Neuron (in vitro differentiated cells): ENCODE measurements around the gene RIC8B.
"Not testable (repeated sequence)": the region's sequence is repeated elsewhere in the genome, so short reads cannot be mapped to it uniquely, and the experiment has no call there.

ENCODE experiments used
- H2AFZ ChIP-seq: one replicate; pipeline ENCODE4 v1.6.1; 2013; ENCODE audit warnings: low read depth, mild to moderate bottlenecking, inconsistent platforms, low read length, moderate library complexity
- H3K27me3 ChIP-seq: one replicate; pipeline ENCODE4 v1.6.1; 2013; ENCODE audit warnings: low read length; ENCODE audit not compliant: insufficient read depth
- H3K36me3 ChIP-seq: one replicate; pipeline ENCODE4 v1.6.1; 2013; ENCODE audit warnings: low read length; ENCODE audit not compliant: insufficient read depth
- H3K4me1 ChIP-seq: one replicate; pipeline ENCODE4 v1.6.1; 2013; ENCODE audit warnings: low read length; ENCODE audit not compliant: insufficient read depth
- H3K4me3 ChIP-seq: 2 replicates; pipeline ENCODE4 v1.5.1; 2013; ENCODE audit warnings: mild to moderate bottlenecking, low read length, moderate library complexity
- H3K9me3 ChIP-seq: one replicate; pipeline ENCODE4 v1.6.1; 2013; ENCODE audit warnings: low read length

RIC8B gene, protein sequence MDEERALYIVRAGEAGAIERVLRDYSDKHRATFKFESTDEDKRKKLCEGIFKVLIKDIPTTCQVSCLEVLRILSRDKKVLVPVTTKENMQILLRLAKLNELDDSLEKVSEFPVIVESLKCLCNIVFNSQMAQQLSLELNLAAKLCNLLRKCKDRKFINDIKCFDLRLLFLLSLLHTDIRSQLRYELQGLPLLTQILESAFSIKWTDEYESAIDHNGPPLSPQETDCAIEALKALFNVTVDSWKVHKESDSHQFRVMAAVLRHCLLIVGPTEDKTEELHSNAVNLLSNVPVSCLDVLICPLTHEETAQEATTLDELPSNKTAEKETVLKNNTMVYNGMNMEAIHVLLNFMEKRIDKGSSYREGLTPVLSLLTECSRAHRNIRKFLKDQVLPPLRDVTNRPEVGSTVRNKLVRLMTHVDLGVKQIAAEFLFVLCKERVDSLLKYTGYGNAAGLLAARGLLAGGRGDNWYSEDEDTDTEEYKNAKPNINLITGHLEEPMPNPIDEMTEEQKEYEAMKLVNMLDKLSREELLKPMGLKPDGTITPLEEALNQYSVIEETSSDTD

DNA sequence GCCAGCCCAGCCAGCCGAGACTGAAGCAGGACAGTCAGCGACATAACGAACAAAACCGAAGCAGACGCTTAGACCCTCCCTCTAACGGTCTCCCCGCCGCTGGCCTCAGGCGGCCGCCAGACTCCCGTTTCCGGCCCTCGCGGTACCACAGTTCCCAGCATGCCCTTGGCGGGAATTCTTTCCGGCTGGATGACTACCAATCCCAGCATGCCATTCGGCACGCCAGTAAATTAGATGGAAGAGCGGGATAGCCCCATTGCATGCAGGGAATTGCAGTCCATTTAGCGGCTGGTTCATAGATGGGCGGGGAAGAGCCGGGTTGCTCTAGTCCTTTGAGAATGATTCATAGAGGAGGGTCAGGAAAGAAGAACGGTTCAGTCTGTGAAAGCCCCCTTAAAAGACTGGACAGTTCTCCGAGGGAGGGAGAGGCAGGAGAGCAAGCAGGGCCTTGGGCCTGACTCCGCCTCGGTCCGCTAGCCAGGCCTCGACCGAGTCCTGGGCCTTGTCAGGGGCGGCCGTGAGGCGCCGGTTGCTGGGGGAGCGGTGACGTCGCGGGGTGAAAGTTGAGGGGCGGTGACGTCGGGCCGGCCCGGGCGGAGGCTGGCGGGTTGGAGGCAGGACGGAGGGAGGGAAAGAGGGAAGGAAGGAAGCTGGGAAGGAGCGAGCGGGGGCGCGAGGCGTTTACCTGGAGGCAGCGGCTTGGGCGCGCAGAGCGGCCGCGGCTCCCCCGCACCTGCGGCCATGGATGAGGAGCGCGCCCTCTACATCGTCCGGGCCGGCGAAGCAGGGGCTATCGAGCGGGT lies at the start of gene RIC8B:
TSS of gene RIC8B (plus strand) at position 678 of the 803 bp plus-strand sequence. CDS start at position 742, 64 bp downstream.
- peaks cover 25% of the 10 kb centered on the region for H3K4me1 ChIP-seq
- peaks cover 7% of the 10 kb centered on the region for H3K9me3 ChIP-seq
- no peaks in the 10 kb centered on the region for H3K27me3 ChIP-seq
- peaks cover 10% of the 10 kb centered on the region for H3K36me3 ChIP-seq
- H3K4me3 ChIP-seq: peak within 1 kb of the TSS; percentile 72
- H2AFZ ChIP-seq: peak within 1 kb of the TSS; percentile 78

- no peaks in the 10 kb centered on the region for H3K27me3 ChIP-seq
- H3K4me3 ChIP-seq: no peak overlapping the region
- H3K36me3 ChIP-seq: peaks cover 90% of the 10 kb centered on the region
- no peak overlapping the region for H2AFZ ChIP-seq
- H3K4me1 ChIP-seq: peaks cover 3% of the 10 kb centered on the region
- no peaks in the 10 kb centered on the region for H3K9me3 ChIP-seq
Observed at GRCh38 chr12:106724934-106725333, 49.5 kb upstream of the RIC8B start.

GRCh38 chr12:106726603-106727202 lies 47.8 kb upstream of the RIC8B start:
- H3K36me3 ChIP-seq: peaks cover 90% of the 10 kb centered on the region
- not testable (repeated sequence) for H3K4me1 ChIP-seq, H3K27me3 ChIP-seq, H3K4me3 ChIP-seq, H3K9me3 ChIP-seq, H2AFZ ChIP-seq

GRCh38 chr12:106729611-106730010 lies 44.9 kb upstream of the RIC8B start:
- Histone ChIP-seq H3K4me3 (no peak overlapping the region), H2AFZ (no peak overlapping the region), H3K27me3 (no peaks in the 10 kb centered on the region), H3K9me3 (no peaks in the 10 kb centered on the region), H3K36me3 (peaks cover 86% of the 10 kb centered on the region), H3K4me1 (no peaks in the 10 kb centered on the region)

GRCh38 chr12:106732890-106733289 lies 41.6 kb upstream of the RIC8B start:
- peaks cover 93% of the 10 kb centered on the region for H3K36me3 ChIP-seq
- no peaks in the 10 kb centered on the region for H3K27me3 ChIP-seq
- no peak overlapping the region for H3K4me3 ChIP-seq
- H3K9me3 ChIP-seq: no peaks in the 10 kb centered on the region
- H3K4me1 ChIP-seq: no peaks in the 10 kb centered on the region
- H2AFZ ChIP-seq: no peak overlapping the region

- no peaks in the 10 kb centered on the region for H3K9me3 ChIP-seq
- no peak overlapping the region for H3K4me3 ChIP-seq
- peaks cover 93% of the 10 kb centered on the region for H3K36me3 ChIP-seq
- no peak overlapping the region for H2AFZ ChIP-seq
- H3K27me3 ChIP-seq: no peaks in the 10 kb centered on the region
- no peaks in the 10 kb centered on the region for H3K4me1 ChIP-seq
Observed at GRCh38 chr12:106733660-106734059, 40.8 kb upstream of the RIC8B start.

DNA sequence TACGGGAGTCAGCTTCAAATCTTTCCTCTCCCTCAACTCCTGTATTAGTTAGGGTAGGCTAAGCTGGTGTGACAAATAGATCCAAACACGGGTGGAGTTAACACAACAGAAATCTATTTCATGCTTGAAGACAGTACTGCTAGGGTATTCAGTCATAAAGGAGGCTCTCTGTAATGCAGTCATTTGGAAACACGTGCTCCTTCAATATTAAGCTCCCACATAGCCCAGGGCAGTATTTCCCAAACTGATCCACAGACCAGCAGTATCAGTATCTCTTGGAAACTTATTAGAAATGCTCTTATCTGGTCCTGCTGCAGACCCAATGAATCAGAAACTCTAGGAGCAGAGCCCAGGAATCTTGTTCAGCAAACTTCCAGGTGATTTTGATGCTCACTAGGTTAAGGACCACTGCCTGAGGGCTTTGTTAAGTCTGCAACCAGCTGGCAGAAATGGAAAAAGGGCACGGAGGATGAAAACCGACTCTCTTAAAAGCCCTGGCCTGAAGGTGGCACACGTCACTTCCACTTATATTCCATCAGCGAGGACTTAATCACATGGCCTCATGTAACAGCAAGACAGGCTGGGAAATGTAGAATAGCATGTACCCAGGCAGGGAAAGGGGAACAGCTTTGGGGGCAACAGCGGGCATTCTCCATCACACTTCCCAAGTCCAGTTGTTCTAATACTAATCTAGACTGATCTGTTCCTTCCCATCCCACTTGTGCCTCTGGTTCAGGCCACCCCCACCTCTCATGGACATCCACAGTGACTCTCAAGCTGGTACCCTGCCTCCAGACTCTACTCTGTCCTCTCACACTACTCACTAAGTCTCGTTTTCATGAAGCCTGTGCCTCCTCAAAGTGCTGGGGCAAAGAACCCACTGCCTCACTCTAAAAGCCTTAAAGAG lies 38.2 kb upstream of the RIC8B start:
- H3K4me3 ChIP-seq: no peak overlapping the region
- no peaks in the 10 kb centered on the region for H3K27me3 ChIP-seq
- no peak overlapping the region for H2AFZ ChIP-seq
- no peaks in the 10 kb centered on the region for H3K9me3 ChIP-seq
- H3K36me3 ChIP-seq: peaks cover 90% of the 10 kb centered on the region
- H3K4me1 ChIP-seq: peaks cover 3% of the 10 kb centered on the region

DNA sequence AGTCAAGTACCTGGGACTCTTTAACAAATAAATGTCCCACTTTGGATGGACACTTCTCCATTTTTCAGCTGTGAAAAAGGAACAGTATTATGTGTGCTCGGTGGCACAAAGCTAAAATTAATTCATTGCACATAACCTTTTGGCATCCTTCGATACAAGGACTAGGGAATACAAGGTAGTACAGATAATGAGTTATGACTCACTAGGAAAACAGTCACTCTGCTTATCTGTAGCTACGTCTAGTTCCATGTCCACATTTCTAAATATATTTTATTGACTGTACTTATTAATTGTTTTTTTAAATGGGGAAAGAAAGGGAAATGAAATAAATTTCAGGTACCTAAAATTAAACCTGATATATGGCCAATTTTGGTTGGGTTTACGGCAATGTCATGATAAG lies 35.2 kb upstream of the RIC8B start:
- Histone ChIP-seq H3K4me3 (no peak overlapping the region), H3K27me3 (no peaks in the 10 kb centered on the region), H3K4me1 (peaks cover 3% of the 10 kb centered on the region), H2AFZ (no peak overlapping the region), H3K9me3 (no peaks in the 10 kb centered on the region), H3K36me3 (peaks cover 92% of the 10 kb centered on the region)

DNA sequence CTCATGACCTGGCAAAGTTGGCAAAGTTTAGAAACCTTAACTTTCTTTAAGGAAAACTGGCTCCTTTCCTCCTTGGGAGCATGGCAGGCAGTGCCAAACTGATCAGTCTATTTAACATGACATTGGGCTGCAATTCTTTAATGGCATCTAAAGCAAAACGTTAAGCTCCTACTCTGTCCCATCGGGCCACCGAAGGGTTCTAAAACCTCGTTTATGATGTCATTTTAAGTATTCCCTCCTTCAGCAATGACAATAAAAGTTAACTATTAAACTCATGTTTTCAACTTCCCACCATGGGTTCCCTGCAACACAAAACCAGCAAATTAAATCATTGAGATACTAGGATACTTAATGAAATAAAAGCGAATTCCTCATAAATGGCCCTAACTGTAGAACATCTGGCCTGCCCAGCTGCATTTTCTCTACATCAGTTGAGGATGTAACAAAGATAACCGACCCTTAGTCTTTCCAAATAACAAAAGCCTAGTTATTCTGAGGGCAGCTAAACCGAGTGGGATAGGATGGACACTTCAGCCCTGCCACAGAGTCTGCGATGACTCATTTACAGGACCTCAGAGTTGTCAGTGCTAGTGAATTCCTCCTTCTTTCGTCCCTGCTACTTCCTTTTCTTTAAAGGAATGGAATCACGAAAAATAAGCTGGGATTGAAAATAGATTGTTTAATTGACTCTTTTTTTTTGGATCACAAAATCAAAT lies 34.5 kb upstream of the RIC8B start:
- Histone ChIP-seq H3K4me3 (no peak overlapping the region), H3K9me3 (no peaks in the 10 kb centered on the region), H3K4me1 (peaks cover 6% of the 10 kb centered on the region), H2AFZ (no peak overlapping the region), H3K27me3 (no peaks in the 10 kb centered on the region), H3K36me3 (peaks cover 93% of the 10 kb centered on the region)

- Histone ChIP-seq H3K36me3 (peaks cover 90% of the 10 kb centered on the region), H3K9me3 (no peaks in the 10 kb centered on the region), H3K4me1 (peaks cover 8% of the 10 kb centered on the region), H2AFZ (no peak overlapping the region), H3K27me3 (no peaks in the 10 kb centered on the region), H3K4me3 (no peak overlapping the region)
Observed at GRCh38 chr12:106740818-106741217, 33.7 kb upstream of the RIC8B start.

DNA sequence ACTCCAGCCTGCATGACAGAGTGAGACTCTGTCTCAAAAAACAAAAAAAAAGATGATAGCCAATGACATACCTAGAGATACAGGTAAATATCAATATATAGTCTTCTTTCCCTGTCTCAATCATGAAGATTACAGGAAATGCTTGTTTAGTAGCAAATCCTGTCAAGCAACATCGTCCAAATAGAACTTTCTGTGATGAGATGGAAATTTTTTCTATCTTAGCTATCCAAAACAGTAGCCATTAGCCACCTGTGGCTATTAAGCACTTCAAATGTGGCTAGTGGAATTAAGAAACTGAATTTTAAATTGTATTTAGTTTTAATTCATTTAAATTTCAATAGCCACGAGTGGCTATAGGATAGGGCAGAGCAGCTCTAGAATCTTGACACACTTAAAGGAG lies 33.2 kb upstream of the RIC8B start:
- Histone ChIP-seq H3K4me1 (peaks cover 8% of the 10 kb centered on the region), H2AFZ (no peak overlapping the region), H3K9me3 (no peaks in the 10 kb centered on the region), H3K27me3 (no peaks in the 10 kb centered on the region), H3K4me3 (no peak overlapping the region), H3K36me3 (peaks cover 86% of the 10 kb centered on the region)
